Suprapubic skin (tissue), 4 donors: Measurements from ENCODE around the gene PHGDH.

ENCODE experiments used
- CTCF ChIP-seq, 2 donors: fragments of 200-600 bp in 1 of 2; fragments of 450-650 bp in 1 of 2; sonication (generic) in 1 of 2; IDR thresholded peaks; one replicate each; pipeline ENCODE4 v1.5.1; 2016 to 2019; ENCODE audit warnings: antibody characterized with exemption in 2 of 2, mild to moderate bottlenecking in 1 of 2, moderate library complexity in 1 of 2
- EP300 ChIP-seq: sonication (generic); formaldehyde crosslinking; IDR thresholded peaks from one replicate; pipeline ENCODE4 v1.6.1; 2017; ENCODE audit warnings: antibody characterized with exemption
- POLR2A ChIP-seq, 2 donors: fragments of 450-650 bp; IDR thresholded peaks; one replicate each; pipeline ENCODE4 v1.6.1; 2017; ENCODE audit warnings: antibody characterized with exemption in 2 of 2, mild to moderate bottlenecking in 2 of 2, moderate library complexity in 2 of 2
- POLR2AphosphoS5 ChIP-seq, 3 donors: sonication (generic); formaldehyde crosslinking; IDR thresholded peaks; one replicate each; pipeline ENCODE4 v1.6.1; 2017; ENCODE audit warnings: antibody characterized with exemption in 3 of 3

DNA sequence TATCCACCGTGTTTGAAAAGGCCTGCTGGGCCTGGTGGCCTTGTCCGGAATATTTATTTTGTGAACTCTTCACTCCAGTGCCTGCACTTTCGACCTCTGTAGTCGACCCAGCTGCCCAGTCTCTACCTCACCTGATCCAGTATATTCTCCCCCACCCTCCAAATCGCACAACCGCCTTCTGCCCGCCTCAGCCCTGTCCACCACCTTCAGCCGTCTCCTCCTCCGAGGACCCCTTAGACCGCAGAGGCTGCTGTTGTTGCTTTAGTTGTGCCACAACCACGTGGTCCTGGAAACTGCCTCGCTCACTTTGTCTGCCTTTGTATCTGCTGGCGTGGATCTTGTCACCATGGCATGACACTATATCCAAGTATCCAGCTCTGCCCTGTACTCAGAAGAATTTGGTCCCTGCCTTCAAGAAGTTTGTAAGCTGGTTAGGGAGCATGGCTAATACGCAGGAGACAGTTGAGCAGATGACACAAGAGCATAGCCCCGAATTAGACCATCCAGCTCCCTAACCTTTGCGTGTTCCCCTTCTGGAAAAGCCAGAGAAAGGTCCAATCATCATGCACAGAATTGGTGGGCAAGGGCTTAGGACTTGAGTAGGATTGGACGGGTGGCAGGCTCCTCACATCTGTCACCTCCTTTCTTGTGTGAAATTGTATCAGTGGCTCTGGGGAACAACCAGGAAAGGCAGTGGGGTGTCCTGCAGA, 1.5 kb downstream of the PHGDH start:
- TF ChIP-seq CTCF (IDR thresholded peaks at IDR 0.05) = no peak
- TF ChIP-seq POLR2A (IDR thresholded peaks at IDR 0.05) = no peak
- no peak for TF ChIP-seq POLR2AphosphoS5 (IDR thresholded peaks at IDR 0.05)
- TF ChIP-seq EP300 = no peak
